OCI-LY3 (cell line): ENCODE data around the gene ZNRF1.

Experiments used
- EZH2phosphoT487 ChIP-seq: fragments of 200-600 bp; shearing (Covaris generic); IDR thresholded peaks from 2 replicates; pipeline ENCODE4 v1.6.1; 2018; ENCODE audit warnings: antibody characterized with exemption, mixed run types, low read depth
- TF ChIP-seq, protein P1 (sequence below): fragments of 200-600, 300-600 bp; sonication (generic); IDR thresholded peaks from 2 replicates; pipeline ENCODE4 v1.5.1; 2014; ENCODE audit warnings: antibody characterized with exemption, low read length, low read depth

DNA sequence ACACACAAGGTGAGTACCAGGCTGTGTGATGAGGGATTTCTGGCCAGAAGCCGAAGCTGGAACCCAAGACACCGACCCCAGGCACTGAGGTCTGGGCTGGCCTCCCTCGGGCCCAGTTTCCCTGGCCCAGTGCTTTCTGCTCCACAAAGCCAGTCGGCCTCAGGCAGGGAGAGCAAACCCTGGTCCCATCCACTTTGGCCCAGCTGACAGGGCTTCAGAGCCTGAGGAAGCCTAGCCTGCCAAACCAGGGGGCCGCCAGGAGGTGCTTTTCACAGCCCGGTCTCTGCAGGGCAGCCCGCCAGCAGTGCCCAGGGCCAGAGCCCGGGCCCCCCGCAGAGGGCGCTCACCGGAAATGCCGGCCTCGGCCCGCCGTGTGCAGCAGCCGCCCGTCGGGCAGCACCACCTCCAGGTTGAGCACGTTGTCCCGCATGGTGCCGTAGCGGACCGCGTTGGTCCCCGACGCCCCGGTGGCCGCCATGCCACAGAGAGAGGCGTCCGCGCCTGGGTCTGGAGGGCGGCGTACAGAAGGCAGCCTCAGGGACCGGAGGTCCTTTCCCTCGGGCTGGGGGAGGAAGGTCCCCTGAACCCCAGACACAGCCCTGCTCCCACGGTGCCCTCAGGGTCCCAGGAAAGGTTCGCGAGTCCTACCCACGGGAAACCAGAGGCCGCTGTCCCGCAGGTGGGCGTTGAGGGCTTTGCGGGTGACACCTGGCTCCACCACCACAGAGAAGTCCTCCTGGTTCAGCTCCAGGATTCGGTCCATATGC, 115.5 kb downstream of the ZNRF1 start:
- TF ChIP-seq, protein P1, sequence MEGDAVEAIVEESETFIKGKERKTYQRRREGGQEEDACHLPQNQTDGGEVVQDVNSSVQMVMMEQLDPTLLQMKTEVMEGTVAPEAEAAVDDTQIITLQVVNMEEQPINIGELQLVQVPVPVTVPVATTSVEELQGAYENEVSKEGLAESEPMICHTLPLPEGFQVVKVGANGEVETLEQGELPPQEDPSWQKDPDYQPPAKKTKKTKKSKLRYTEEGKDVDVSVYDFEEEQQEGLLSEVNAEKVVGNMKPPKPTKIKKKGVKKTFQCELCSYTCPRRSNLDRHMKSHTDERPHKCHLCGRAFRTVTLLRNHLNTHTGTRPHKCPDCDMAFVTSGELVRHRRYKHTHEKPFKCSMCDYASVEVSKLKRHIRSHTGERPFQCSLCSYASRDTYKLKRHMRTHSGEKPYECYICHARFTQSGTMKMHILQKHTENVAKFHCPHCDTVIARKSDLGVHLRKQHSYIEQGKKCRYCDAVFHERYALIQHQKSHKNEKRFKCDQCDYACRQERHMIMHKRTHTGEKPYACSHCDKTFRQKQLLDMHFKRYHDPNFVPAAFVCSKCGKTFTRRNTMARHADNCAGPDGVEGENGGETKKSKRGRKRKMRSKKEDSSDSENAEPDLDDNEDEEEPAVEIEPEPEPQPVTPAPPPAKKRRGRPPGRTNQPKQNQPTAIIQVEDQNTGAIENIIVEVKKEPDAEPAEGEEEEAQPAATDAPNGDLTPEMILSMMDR = no peak
- TF ChIP-seq EZH2phosphoT487 = no peak
